Measurements from ENCODE around the gene CFAP77.

CFAP77 gene

GRCh38 chr9:132541051-132541450 is 131.0 kb downstream of the CFAP77 start:
- peaks cover 21 to 34% of the 10 kb centered on the region in 2 donors for H3K27me3 Mint-ChIP-seq
- H3K9me3 Mint-ChIP-seq, result peaks cover 0 to 3% of the 10 kb centered on the region in 2 donors
- DNase-seq, result no peak
- ATAC-seq (replicated peaks), result no peak
- H3K4me3 Mint-ChIP-seq, result no peak overlapping the region
- no peaks in the 10 kb centered on the region for H3K36me3 Mint-ChIP-seq
- no peak overlapping the region for H3K27ac Mint-ChIP-seq
- peaks cover 0 to 1% of the 10 kb centered on the region in 2 donors for H3K4me1 Mint-ChIP-seq

DNA sequence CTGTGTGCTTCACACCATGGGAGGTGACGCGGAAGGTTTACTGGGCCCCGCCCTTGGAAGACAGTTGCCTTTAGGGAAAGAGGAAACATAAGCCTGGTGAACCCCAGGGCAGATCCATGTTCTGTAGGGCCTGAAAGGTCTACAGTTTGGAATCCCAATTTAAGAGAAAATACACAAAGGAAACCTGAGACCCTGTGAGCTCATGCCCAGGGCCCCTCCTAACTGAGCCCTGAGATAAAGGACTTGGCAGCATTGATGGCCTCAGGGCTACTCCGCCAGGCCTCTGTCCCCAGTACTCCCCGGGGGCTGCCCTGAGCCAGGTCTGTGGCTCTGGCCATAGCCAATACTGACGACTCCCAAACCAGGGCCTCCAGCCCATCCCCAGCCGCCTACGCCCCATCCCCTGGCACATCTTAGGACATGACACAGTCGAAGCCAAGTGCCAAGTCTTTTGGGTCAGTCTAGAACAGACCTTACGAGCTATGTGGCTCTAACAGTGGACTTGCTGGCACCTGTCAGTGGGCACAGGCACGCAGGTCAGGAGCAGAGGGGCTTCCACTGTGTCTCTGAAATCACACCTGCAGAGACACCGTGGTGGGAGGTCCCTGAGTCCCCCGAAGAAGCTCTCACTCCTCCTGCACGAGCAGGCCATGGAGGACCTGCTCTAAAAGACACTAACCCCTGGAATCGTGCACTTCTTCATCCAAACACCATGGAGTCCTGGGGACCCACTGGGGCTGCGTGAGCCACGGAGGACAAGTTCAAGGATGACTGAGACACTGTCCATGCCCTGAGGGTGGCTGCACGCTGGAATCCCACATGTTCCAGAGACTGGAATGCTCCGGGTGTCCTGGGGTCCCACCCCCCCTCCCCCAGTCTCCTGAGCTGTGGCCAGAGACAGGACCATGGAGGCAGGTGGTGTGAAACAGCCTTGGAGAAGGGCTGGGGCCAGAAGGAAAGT is 132.1 kb downstream of the CFAP77 start:
- no peak overlapping the region for H3K4me3 Mint-ChIP-seq
- H3K4me1 Mint-ChIP-seq, result peaks cover 3 to 9% of the 10 kb centered on the region in 2 donors
- no peaks in the 10 kb centered on the region for H3K36me3 Mint-ChIP-seq
- ATAC-seq (replicated peaks) (no peak), DNase-seq (no peak)
- H3K27me3 Mint-ChIP-seq, result peaks cover 19 to 45% of the 10 kb centered on the region in 2 donors
- no peaks in the 10 kb centered on the region for H3K9me3 Mint-ChIP-seq
- no peak overlapping the region for H3K27ac Mint-ChIP-seq

DNA sequence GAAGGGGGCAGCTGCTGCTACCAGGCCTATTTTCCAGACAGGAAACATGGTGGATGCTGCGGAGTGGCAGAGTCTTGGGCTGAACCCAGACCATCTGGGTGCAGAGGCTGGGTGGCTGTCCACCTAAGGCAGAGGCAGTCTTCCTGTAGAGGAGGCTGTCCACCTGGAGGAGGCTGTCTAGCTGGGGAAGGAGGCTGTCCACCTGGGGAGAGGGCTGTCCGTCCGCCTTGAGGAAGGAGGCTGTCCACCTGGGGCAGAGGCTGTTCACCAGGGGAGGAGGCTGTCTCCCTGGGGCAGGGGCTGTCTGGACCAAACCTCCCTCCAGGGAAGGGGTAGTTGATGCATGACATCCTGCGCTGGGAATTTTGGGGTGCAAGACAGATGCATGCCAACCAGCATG is 133.2 kb downstream of the CFAP77 start:
- H3K4me1 Mint-ChIP-seq, result peaks cover 3 to 9% of the 10 kb centered on the region in 2 donors
- H3K4me3 Mint-ChIP-seq, result no peak overlapping the region
- H3K27ac Mint-ChIP-seq, result no peak overlapping the region
- peaks cover 23 to 48% of the 10 kb centered on the region in 2 donors for H3K27me3 Mint-ChIP-seq
- no peaks in the 10 kb centered on the region for H3K9me3 Mint-ChIP-seq
- H3K36me3 Mint-ChIP-seq, result no peaks in the 10 kb centered on the region
- DNase-seq (no peak), ATAC-seq (replicated peaks) (no peak)

DNA sequence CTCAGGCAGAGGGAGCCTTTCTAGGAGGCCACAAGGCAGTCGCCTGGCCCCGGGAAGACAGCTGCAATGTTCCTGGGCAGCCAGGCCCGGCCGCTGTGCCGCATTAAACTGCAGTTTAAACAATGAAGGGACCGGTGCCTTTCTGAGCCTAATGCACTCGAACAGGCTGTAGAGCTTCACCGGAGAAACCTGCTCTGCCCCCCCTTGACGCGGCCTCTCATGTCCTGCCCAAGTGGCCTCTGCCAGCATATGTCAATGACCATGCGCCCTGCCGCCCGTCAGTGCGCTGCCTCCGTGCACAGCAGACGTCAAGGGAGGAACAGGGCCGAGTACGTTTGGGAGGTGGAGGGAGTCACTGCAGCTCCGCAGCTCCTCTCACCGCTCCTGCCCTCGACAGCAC is 133.9 kb downstream of the CFAP77 start:
- no peak overlapping the region for H3K27ac Mint-ChIP-seq

GRCh38 chr9:132545578-132545977 is 135.6 kb downstream of the CFAP77 start:
- Mint-ChIP-seq H3K9me3 (no peaks in the 10 kb centered on the region), H3K4me3 (no peak overlapping the region), H3K27me3 (peaks cover 23 to 48% of the 10 kb centered on the region in 2 donors), H3K27ac (no peak overlapping the region), H3K36me3 (no peaks in the 10 kb centered on the region), H3K4me1 (peaks cover 3 to 9% of the 10 kb centered on the region in 2 donors)
- DNase-seq (no peak), ATAC-seq (replicated peaks) (no peak)

More for the DNA sequence above, 133.9 kb downstream of the CFAP77 start:
- Mint-ChIP-seq H3K4me1 (peaks cover 3 to 9% of the 10 kb centered on the region in 2 donors), H3K36me3 (no peaks in the 10 kb centered on the region), H3K27me3 (peaks cover 23 to 48% of the 10 kb centered on the region in 2 donors), H3K4me3 (no peak overlapping the region), H3K9me3 (no peaks in the 10 kb centered on the region)
- no peak for ATAC-seq (replicated peaks)
- DNase-seq, result no peak

GRCh38 chr9:132546148-132547051 is 136.4 kb downstream of the CFAP77 start:
- DNase-seq (no peak), ATAC-seq (replicated peaks) (peak; percentile 29 to 36)
- peaks cover 3 to 9% of the 10 kb centered on the region in 2 donors for H3K4me1 Mint-ChIP-seq
- no peaks in the 10 kb centered on the region for H3K36me3 Mint-ChIP-seq
- peaks cover 27 to 54% of the 10 kb centered on the region in 2 donors for H3K27me3 Mint-ChIP-seq
- no peaks in the 10 kb centered on the region for H3K9me3 Mint-ChIP-seq
- no peak overlapping the region for H3K27ac Mint-ChIP-seq
- H3K4me3 Mint-ChIP-seq, result peak overlapping the region in 1 of 2 donors; percentile 30

DNA sequence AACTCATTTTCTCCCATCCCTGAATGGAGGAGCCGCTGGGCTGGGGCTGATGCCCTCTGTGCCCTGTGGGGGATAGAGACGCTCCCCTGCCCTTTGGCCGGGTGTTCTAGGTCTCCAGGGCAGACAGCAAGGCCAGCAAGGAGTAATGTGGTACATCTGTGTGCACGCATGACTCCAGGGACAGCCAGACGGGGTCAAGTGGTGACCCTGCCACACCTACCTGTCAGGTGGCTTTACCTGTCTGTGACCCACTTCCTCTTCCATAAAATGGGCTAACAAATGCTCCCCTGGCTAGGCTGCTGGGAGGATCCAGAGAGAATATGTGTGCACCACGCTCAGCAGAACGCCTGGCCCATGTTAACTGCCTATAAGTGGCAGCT is 137.0 kb downstream of the CFAP77 start:
- Mint-ChIP-seq H3K4me3 (no peak overlapping the region), H3K27ac (no peak overlapping the region), H3K27me3 (peaks cover 33 to 60% of the 10 kb centered on the region in 2 donors), H3K36me3 (no peaks in the 10 kb centered on the region), H3K4me1 (peaks cover 3 to 9% of the 10 kb centered on the region in 2 donors), H3K9me3 (no peaks in the 10 kb centered on the region)
- no peak for ATAC-seq (replicated peaks)
- DNase-seq, result no peak

- H3K27me3 Mint-ChIP-seq, result peaks cover 35 to 62% of the 10 kb centered on the region in 2 donors
- H3K36me3 Mint-ChIP-seq, result no peaks in the 10 kb centered on the region
- ATAC-seq (replicated peaks) (no peak), DNase-seq (no peak)
- H3K9me3 Mint-ChIP-seq, result no peaks in the 10 kb centered on the region
- peak overlapping the region; percentile 22 for H3K27ac Mint-ChIP-seq
- H3K4me3 Mint-ChIP-seq, result no peak overlapping the region
- peaks cover 3 to 9% of the 10 kb centered on the region in 2 donors for H3K4me1 Mint-ChIP-seq
These were observed 137.4 kb downstream of the CFAP77 start for GRCh38 chr9:132547436-132547835.

DNA sequence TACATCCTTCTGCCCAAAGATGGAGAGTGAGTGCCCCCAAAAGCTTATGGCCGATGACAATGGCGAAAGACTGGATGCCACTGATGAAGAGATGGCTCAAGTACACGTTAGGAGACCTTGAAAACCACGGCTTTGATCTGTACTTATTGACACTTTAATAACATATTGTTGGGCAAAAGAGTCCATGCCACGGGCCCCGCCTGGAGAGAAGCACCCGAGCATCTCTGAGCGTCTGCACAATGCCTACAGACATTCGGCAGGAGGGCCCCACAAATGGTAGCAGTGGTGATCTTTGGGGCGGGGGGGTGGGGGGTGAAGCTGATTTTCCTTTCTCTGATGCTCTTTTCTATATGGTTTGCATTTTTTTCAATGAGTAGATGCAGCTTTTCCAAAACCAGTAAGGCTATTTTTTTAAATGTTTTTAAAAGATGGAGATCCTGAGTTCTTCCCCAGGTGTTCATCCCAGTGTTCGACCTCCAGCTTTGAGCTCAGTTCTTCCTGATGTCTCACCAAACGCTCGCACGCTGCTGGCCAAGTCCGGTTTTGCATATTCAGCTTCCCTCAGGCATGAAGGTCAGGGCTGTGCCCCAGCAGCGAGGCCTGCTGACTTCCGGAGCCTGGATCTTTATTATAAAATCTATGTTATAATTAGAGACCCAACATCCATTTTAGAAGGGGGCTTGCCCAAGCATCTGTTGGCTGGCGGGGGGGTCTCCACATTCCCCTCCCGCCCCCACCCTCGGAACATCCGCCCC is 138.1 kb downstream of the CFAP77 start:
- Mint-ChIP-seq H3K4me3 (no peak overlapping the region), H3K4me1 (peaks cover 3 to 9% of the 10 kb centered on the region in 2 donors), H3K27me3 (peaks cover 37 to 58% of the 10 kb centered on the region in 2 donors), H3K9me3 (peaks cover 1 to 2% of the 10 kb centered on the region in 2 donors), H3K27ac (no peak overlapping the region), H3K36me3 (no peaks in the 10 kb centered on the region)
- DNase-seq (no peak), ATAC-seq (replicated peaks) (no peak)

DNA sequence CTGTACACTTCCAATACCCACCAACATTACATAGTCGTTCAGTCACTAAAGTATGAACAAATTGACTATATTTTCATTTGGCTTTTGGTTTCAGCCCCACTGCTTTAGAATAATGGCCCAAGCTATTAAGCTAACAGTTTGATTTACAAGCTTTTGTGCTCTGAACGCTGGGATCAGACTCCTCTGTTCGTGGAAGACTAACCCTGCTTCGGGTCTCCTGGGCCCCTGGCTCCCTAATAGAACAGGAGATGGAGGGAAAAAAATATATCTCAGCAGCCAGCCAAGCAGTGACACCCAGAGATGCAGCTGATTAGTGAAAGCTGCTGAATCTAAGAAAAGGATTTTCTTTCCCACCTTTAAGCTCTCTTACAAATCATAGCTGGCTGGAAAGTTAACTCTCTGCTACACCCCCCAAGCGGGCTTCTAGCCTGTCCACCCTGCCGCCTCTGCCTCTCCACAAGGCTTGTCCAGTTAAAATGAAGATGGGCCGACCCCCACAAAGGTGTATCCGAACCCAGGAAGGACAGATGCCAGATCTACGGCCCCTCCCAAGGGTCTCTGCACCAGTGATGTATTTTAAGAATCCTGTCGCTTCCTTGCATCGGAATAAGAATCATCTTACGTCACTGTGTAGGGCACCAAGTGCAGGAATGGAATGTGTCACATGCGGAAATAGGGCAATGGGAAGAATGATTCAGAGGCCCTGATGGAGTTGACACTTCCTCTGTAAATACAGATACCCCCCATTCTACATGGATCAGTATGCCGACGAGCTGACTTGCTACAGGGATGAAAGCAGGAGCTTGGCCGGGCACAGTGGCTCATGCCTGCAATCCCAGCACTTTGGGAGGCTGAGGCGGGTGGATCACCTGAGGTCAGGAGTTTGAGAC is 139.0 kb downstream of the CFAP77 start:
- peaks cover 3 to 9% of the 10 kb centered on the region in 2 donors for H3K4me1 Mint-ChIP-seq
- peaks cover 38 to 55% of the 10 kb centered on the region in 2 donors for H3K27me3 Mint-ChIP-seq
- H3K4me3 Mint-ChIP-seq, result no peak overlapping the region
- peaks cover 4 to 6% of the 10 kb centered on the region in 2 donors for H3K9me3 Mint-ChIP-seq
- peaks cover 0 to 4% of the 10 kb centered on the region in 2 donors for H3K36me3 Mint-ChIP-seq
- no peak for DNase-seq
- no peak for ATAC-seq (replicated peaks)
- no peak overlapping the region for H3K27ac Mint-ChIP-seq

- Mint-ChIP-seq H3K27me3 (peaks cover 34 to 56% of the 10 kb centered on the region in 2 donors), H3K36me3 (peaks cover 0 to 4% of the 10 kb centered on the region in 2 donors), H3K4me3 (no peak overlapping the region), H3K9me3 (peaks cover 4 to 6% of the 10 kb centered on the region in 2 donors), H3K4me1 (peaks cover 0 to 3% of the 10 kb centered on the region in 2 donors), H3K27ac (no peak overlapping the region)
- no peak for DNase-seq
- no peak for ATAC-seq (replicated peaks)
These were observed 141.5 kb downstream of the CFAP77 start for GRCh38 chr9:132551556-132551955.

- Mint-ChIP-seq H3K4me1 (no peaks in the 10 kb centered on the region), H3K27ac (no peak overlapping the region), H3K27me3 (peaks cover 34 to 51% of the 10 kb centered on the region in 2 donors), H3K36me3 (peaks cover 0 to 4% of the 10 kb centered on the region in 2 donors), H3K9me3 (peaks cover 4 to 6% of the 10 kb centered on the region in 2 donors), H3K4me3 (no peak overlapping the region)
- ATAC-seq (replicated peaks) (no peak), DNase-seq (no peak)
These were observed 142.0 kb downstream of the CFAP77 start for GRCh38 chr9:132552041-132552440.

GRCh38 chr9:132554755-132555154 is 144.7 kb downstream of the CFAP77 start:
- Mint-ChIP-seq H3K4me3 (no peak overlapping the region), H3K36me3 (peaks cover 0 to 4% of the 10 kb centered on the region in 2 donors), H3K27me3 (peaks cover 35 to 46% of the 10 kb centered on the region in 2 donors), H3K27ac (no peak overlapping the region), H3K4me1 (no peaks in the 10 kb centered on the region), H3K9me3 (peaks cover 4 to 6% of the 10 kb centered on the region in 2 donors)
- ATAC-seq (replicated peaks) (no peak), DNase-seq (no peak)

Measured in stimulated activated naive B cell treated with anti-CD40 and anti-IgM and Interleukin-4, amounts not matched to agents 10 μg/mL and 1 μg/mL and 100 μg/mL, for 72 hours (primary cell).